Esophagus mucosa (tissue), 1 donor: ENCODE data around the gene TMEM44. TPM values are rescaled to one million over a fixed set of nuclear protein-coding genes. Genes with fewer than 3 reads are reported as not detected.

Experiments
- ATAC-seq: fragments of 200-7000 bp; cut with Tn5 transposase; one replicate; pipeline ENCODE4 v1.9.1; 2020
- total RNA-seq: library from RNA; stranded (reverse); gene quantifications from one replicate; pipeline ENCODE4 v1.2.4, GENCODE V29; 2023
- donor health status: DM: yes; HTN: yes; CAD: no.

Gene TMEM44
- total RNA-seq, result 7.9 TPM

GRCh38 chr3:194633349-194634004 is at the start of gene TMEM44:
Gene TMEM44 (minus strand): TSS chr3:194633419. CDS start chr3:194633215, 204 bp downstream.
- ATAC-seq, result peak; percentile 85

- peak; percentile 81 for ATAC-seq
These were observed 49.6 kb upstream of the TMEM44 start for GRCh38 chr3:194682694-194683310.

- ATAC-seq, result no peak
These were observed 49.0 kb upstream of the TMEM44 start for GRCh38 chr3:194682189-194682693.

- no peak for ATAC-seq
These were observed 47.8 kb upstream of the TMEM44 start for GRCh38 chr3:194680888-194681615.

- ATAC-seq, result no peak
These were observed 43.3 kb upstream of the TMEM44 start for GRCh38 chr3:194676471-194676870.

GRCh38 chr3:194675680-194676079 is 42.5 kb upstream of the TMEM44 start:
- ATAC-seq, result peak; percentile 12

- no peak for ATAC-seq
These were observed 41.9 kb upstream of the TMEM44 start for GRCh38 chr3:194675081-194675640.

- no peak for ATAC-seq
These were observed 40.5 kb upstream of the TMEM44 start for GRCh38 chr3:194673761-194674160.

- ATAC-seq, result peak; percentile 5
These were observed 39.7 kb upstream of the TMEM44 start for GRCh38 chr3:194672876-194673275.

- peak; percentile 94 for ATAC-seq
These were observed 38.9 kb upstream of the TMEM44 start, which contains the start of gene LSG1 for GRCh38 chr3:194671900-194672808. Gene LSG1 (minus strand): TSS chr3:194672191. CDS start chr3:194672162, 29 bp downstream.

- peak; percentile 17 for ATAC-seq
These were observed 38.3 kb upstream of the TMEM44 start for GRCh38 chr3:194671511-194671899.

- ATAC-seq, result peak; percentile 14
These were observed 34.1 kb upstream of the TMEM44 start for GRCh38 chr3:194667363-194667762.

GRCh38 chr3:194664857-194665256 is 31.6 kb upstream of the TMEM44 start:
- no peak for ATAC-seq

GRCh38 chr3:194661946-194662345 is 28.7 kb upstream of the TMEM44 start:
- no peak for ATAC-seq

- ATAC-seq, result no peak
These were observed 28.2 kb upstream of the TMEM44 start for GRCh38 chr3:194661374-194661773.

GRCh38 chr3:194659778-194660177 is 26.6 kb upstream of the TMEM44 start:
- ATAC-seq, result no peak

GRCh38 chr3:194658477-194659242 is 25.4 kb upstream of the TMEM44 start:
- ATAC-seq, result no peak

GRCh38 chr3:194657439-194657838 is 24.2 kb upstream of the TMEM44 start:
- ATAC-seq, result no peak

- no peak for ATAC-seq
These were observed 21.2 kb upstream of the TMEM44 start for GRCh38 chr3:194654443-194654842.

GRCh38 chr3:194647747-194648146 is 14.5 kb upstream of the TMEM44 start:
- ATAC-seq, result no peak

GRCh38 chr3:194642769-194643168 is 9.6 kb upstream of the TMEM44 start:
- no peak for ATAC-seq
